ENCODE results near the gene JAML. TPM values are rescaled to one million over a fixed set of nuclear protein-coding genes. Genes with fewer than 3 reads are reported as not detected.

The JAML gene
- total RNA-seq, 2 donors from 2014 or later = 79.9 to 84.0 TPM

GRCh38 chr11:118171269-118172062 is 53.3 kb downstream of the JAML start:
- no peak overlapping the region for H3K27ac Mint-ChIP-seq
- H3K9me3 ChIP-seq (ENCODE audit: control insufficient read depth, low read length, poor library complexity, severe bottlenecking) = no peaks in the 10 kb centered on the region
- H3K36me3 Mint-ChIP-seq (ENCODE audit: low read depth) = no peaks in the 10 kb centered on the region
- no peak overlapping the region for H3K4me3 Mint-ChIP-seq
- peaks cover 8% of the 10 kb centered on the region for H3K4me1 Mint-ChIP-seq
- DNase-seq (peak; percentile 51 to 70 (median 63)), ATAC-seq (peak; percentile 93)
- peaks cover 34% of the 10 kb centered on the region for H3K27me3 Mint-ChIP-seq

- no peak for DNase-seq
- Mint-ChIP-seq H3K27me3 (peaks cover 28% of the 10 kb centered on the region), H3K36me3 (ENCODE audit: low read depth) (no peaks in the 10 kb centered on the region), H3K4me3 (no peak overlapping the region), H3K27ac (no peak overlapping the region), H3K4me1 (peaks cover 8% of the 10 kb centered on the region)
- H3K9me3 ChIP-seq (ENCODE audit: control insufficient read depth, low read length, poor library complexity, severe bottlenecking) = no peaks in the 10 kb centered on the region
- no peak for ATAC-seq
Observed at GRCh38 chr11:118170882-118171268, 53.9 kb downstream of the JAML start.

- Mint-ChIP-seq H3K27me3 (peaks cover 23% of the 10 kb centered on the region), H3K4me3 (no peak overlapping the region), H3K27ac (no peak overlapping the region), H3K4me1 (peaks cover 8% of the 10 kb centered on the region), H3K36me3 (ENCODE audit: low read depth) (no peaks in the 10 kb centered on the region)
- H3K9me3 ChIP-seq (ENCODE audit: control insufficient read depth, low read length, poor library complexity, severe bottlenecking) = no peaks in the 10 kb centered on the region
- DNase-seq (no peak), ATAC-seq (no peak)
Observed at GRCh38 chr11:118170231-118170630, 54.6 kb downstream of the JAML start.

- Mint-ChIP-seq H3K27me3 (peaks cover 26% of the 10 kb centered on the region), H3K36me3 (ENCODE audit: low read depth) (no peaks in the 10 kb centered on the region), H3K4me3 (no peak overlapping the region), H3K27ac (no peak overlapping the region), H3K4me1 (peaks cover 8% of the 10 kb centered on the region)
- ATAC-seq (no peak), DNase-seq (no peak)
- H3K9me3 ChIP-seq (ENCODE audit: control insufficient read depth, low read length, poor library complexity, severe bottlenecking) = no peaks in the 10 kb centered on the region
Observed at GRCh38 chr11:118169300-118170140, 55.3 kb downstream of the JAML start.

GRCh38 chr11:118168751-118169150 is 56.1 kb downstream of the JAML start:
- DNase-seq = no peak
- no peaks in the 10 kb centered on the region for H3K9me3 ChIP-seq (ENCODE audit: control insufficient read depth, low read length, poor library complexity, severe bottlenecking)
- peaks cover 30% of the 10 kb centered on the region for H3K27me3 Mint-ChIP-seq
- no peaks in the 10 kb centered on the region for H3K36me3 Mint-ChIP-seq (ENCODE audit: low read depth)
- H3K4me1 Mint-ChIP-seq = peaks cover 8% of the 10 kb centered on the region
- no peak overlapping the region for H3K4me3 Mint-ChIP-seq
- no peak overlapping the region for H3K27ac Mint-ChIP-seq
- ATAC-seq = no peak

- no peaks in the 10 kb centered on the region for H3K36me3 Mint-ChIP-seq (ENCODE audit: low read depth)
- H3K4me1 Mint-ChIP-seq = peaks cover 8% of the 10 kb centered on the region
- ATAC-seq = no peak
- H3K4me3 Mint-ChIP-seq = no peak overlapping the region
- H3K9me3 ChIP-seq (ENCODE audit: control insufficient read depth, low read length, poor library complexity, severe bottlenecking) = no peaks in the 10 kb centered on the region
- H3K27ac Mint-ChIP-seq = no peak overlapping the region
- no peak for DNase-seq
- peaks cover 35% of the 10 kb centered on the region for H3K27me3 Mint-ChIP-seq
Observed at GRCh38 chr11:118168316-118168715, 56.5 kb downstream of the JAML start.

GRCh38 chr11:118167906-118168305 is 56.9 kb downstream of the JAML start:
- H3K27ac Mint-ChIP-seq = no peak overlapping the region
- H3K27me3 Mint-ChIP-seq = peaks cover 37% of the 10 kb centered on the region
- ATAC-seq (no peak), DNase-seq (no peak)
- no peaks in the 10 kb centered on the region for H3K36me3 Mint-ChIP-seq (ENCODE audit: low read depth)
- H3K9me3 ChIP-seq (ENCODE audit: control insufficient read depth, low read length, poor library complexity, severe bottlenecking) = no peaks in the 10 kb centered on the region
- H3K4me1 Mint-ChIP-seq = peaks cover 8% of the 10 kb centered on the region
- H3K4me3 Mint-ChIP-seq = no peak overlapping the region

- Mint-ChIP-seq H3K4me3 (no peak overlapping the region), H3K27ac (no peak overlapping the region), H3K36me3 (ENCODE audit: low read depth) (no peaks in the 10 kb centered on the region), H3K4me1 (peaks cover 8% of the 10 kb centered on the region), H3K27me3 (peaks cover 37% of the 10 kb centered on the region)
- DNase-seq (no peak), ATAC-seq (no peak)
- no peaks in the 10 kb centered on the region for H3K9me3 ChIP-seq (ENCODE audit: control insufficient read depth, low read length, poor library complexity, severe bottlenecking)
Observed at GRCh38 chr11:118167253-118167652, 57.6 kb downstream of the JAML start.

- Mint-ChIP-seq H3K4me3 (no peak overlapping the region), H3K4me1 (peaks cover 7% of the 10 kb centered on the region), H3K27ac (no peak overlapping the region), H3K27me3 (peaks cover 42% of the 10 kb centered on the region), H3K36me3 (ENCODE audit: low read depth) (no peaks in the 10 kb centered on the region)
- DNase-seq = no peak
- ATAC-seq = no peak
- H3K9me3 ChIP-seq (ENCODE audit: control insufficient read depth, low read length, poor library complexity, severe bottlenecking) = no peaks in the 10 kb centered on the region
Observed at GRCh38 chr11:118166641-118167040, 58.2 kb downstream of the JAML start.

- Mint-ChIP-seq H3K27ac (no peak overlapping the region), H3K27me3 (peaks cover 42% of the 10 kb centered on the region), H3K36me3 (ENCODE audit: low read depth) (no peaks in the 10 kb centered on the region), H3K4me3 (no peak overlapping the region), H3K4me1 (peaks cover 2% of the 10 kb centered on the region)
- ATAC-seq (no peak), DNase-seq (no peak)
- no peaks in the 10 kb centered on the region for H3K9me3 ChIP-seq (ENCODE audit: control insufficient read depth, low read length, poor library complexity, severe bottlenecking)
Observed at GRCh38 chr11:118164885-118165284, 59.9 kb downstream of the JAML start.

GRCh38 chr11:118163494-118163893 is 61.3 kb downstream of the JAML start:
- Mint-ChIP-seq H3K36me3 (ENCODE audit: low read depth) (no peaks in the 10 kb centered on the region), H3K27ac (no peak overlapping the region), H3K27me3 (peaks cover 47% of the 10 kb centered on the region), H3K4me3 (no peak overlapping the region), H3K4me1 (peaks cover under 1% of the 10 kb centered on the region)
- DNase-seq (no peak), ATAC-seq (no peak)
- no peaks in the 10 kb centered on the region for H3K9me3 ChIP-seq (ENCODE audit: control insufficient read depth, low read length, poor library complexity, severe bottlenecking)

- ATAC-seq = no peak
- H3K4me3 Mint-ChIP-seq = no peak overlapping the region
- H3K27ac Mint-ChIP-seq = no peak overlapping the region
- no peak for DNase-seq
- no peaks in the 10 kb centered on the region for H3K36me3 Mint-ChIP-seq (ENCODE audit: low read depth)
- no peaks in the 10 kb centered on the region for H3K9me3 ChIP-seq (ENCODE audit: control insufficient read depth, low read length, poor library complexity, severe bottlenecking)
- peaks cover under 1% of the 10 kb centered on the region for H3K4me1 Mint-ChIP-seq
- peaks cover 50% of the 10 kb centered on the region for H3K27me3 Mint-ChIP-seq
Observed at GRCh38 chr11:118162846-118163245, 62.0 kb downstream of the JAML start.

GRCh38 chr11:118161786-118162185 is 63.0 kb downstream of the JAML start:
- Mint-ChIP-seq H3K27me3 (peaks cover 54% of the 10 kb centered on the region), H3K4me3 (no peak overlapping the region), H3K4me1 (peaks cover 4% of the 10 kb centered on the region)

More at GRCh38 chr11:118161786-118162185, 63.0 kb downstream of the JAML start:
- ATAC-seq = no peak
- no peaks in the 10 kb centered on the region for H3K9me3 ChIP-seq (ENCODE audit: control insufficient read depth, low read length, poor library complexity, severe bottlenecking)
- no peaks in the 10 kb centered on the region for H3K36me3 Mint-ChIP-seq (ENCODE audit: low read depth)
- H3K27ac Mint-ChIP-seq = no peak overlapping the region
- DNase-seq = no peak

Measured in T-helper 17 cell (primary cell).